Heart left ventricle (tissue), 16 donors: ENCODE results near the gene NFATC2IP. TPM values are rescaled to one million over a fixed set of nuclear protein-coding genes. Genes with fewer than 3 reads are reported as not detected.

Source experiments
- ATAC-seq, 4 donors: fragments of 200-7000 bp; cut with Tn5 transposase; one replicate each; pipeline ENCODE4 v1.9.1; 2020 to 2022; ENCODE audit warnings: moderate library complexity in 4 of 4, mild to moderate bottlenecking in 3 of 4, moderate number of reproducible peaks in 1 of 4
- DNase-seq, 5 donors: peaks; one replicate each; pipeline ENCODE4 v3.0.0-alpha.2; 2020
- H3K27ac ChIP-seq, 12 donors: fragments of 200-600 bp; sonication (generic) in 4 of 12; one replicate each; pipeline versions ENCODE4 v1.5.0 to v1.8.0; 2016 to 2022; ENCODE audit warnings: mild to moderate bottlenecking in 2 of 12
- H3K27me3 ChIP-seq, 9 donors: fragments of 200-600 bp; sonication (generic) in 2 of 9; one replicate each; pipeline versions ENCODE4 v1.5.1 to v1.8.0; 2016 to 2022; ENCODE audit warnings: mild to moderate bottlenecking in 3 of 9
- H3K36me3 ChIP-seq, 9 donors: fragments of 200-600 bp; sonication (generic) in 2 of 9; one replicate each; pipeline versions ENCODE4 v1.5.0 to v1.8.0; 2018 to 2022; ENCODE audit warnings: mild to moderate bottlenecking in 2 of 9
- H3K4me1 ChIP-seq, 12 donors: fragments of 200-600 bp; sonication (generic) in 4 of 12; one replicate each; pipeline versions ENCODE4 v1.5.0 to v1.8.0; 2016 to 2022; ENCODE audit warnings: mild to moderate bottlenecking in 3 of 12
- H3K4me3 ChIP-seq, 12 donors: fragments of 200-600 bp; sonication (generic) in 4 of 12; one replicate each; pipeline versions ENCODE4 v1.5.0 to v1.8.0; 2017 to 2022; ENCODE audit warnings: mild to moderate bottlenecking in 9 of 12, moderate library complexity in 4 of 12
- H3K9me3 ChIP-seq, 12 donors: fragments of 200-600 bp; sonication (generic) in 4 of 12; one replicate each; pipeline versions ENCODE4 v1.5.0 to v1.8.0; 2016 to 2022; ENCODE audit warnings: mild to moderate bottlenecking in 1 of 12
- POLR2A ChIP-seq, 2 donors: fragments of 450-650 bp; IDR thresholded peaks; one replicate each; pipeline ENCODE4 v1.6.1; 2017; ENCODE audit warnings: antibody characterized with exemption in 2 of 2, mild to moderate bottlenecking in 2 of 2, moderate library complexity in 2 of 2
- WGBS, 4 donors: extraction: QIAGEN DNeasy Blood & Tissue Kit in 2 of 4; methylation state at CpG; one replicate each; pipeline versions ENCODE4 v1.1.5 to v1.1.7; 2013 to 2018; 5-methylcytosine and 5-hydroxymethylcytosine counted together
- intact Hi-C, 10 donors: fragments of 100-400 bp; cut with DNase I; formaldehyde crosslinking; loops; one replicate each; pipeline versions ENCODE4 v1.11.1 to v1.14.2; 2022
- polyA plus RNA-seq, 2 donors: library from polyadenylated mRNA; stranded (reverse); fragments of 200-250 nt; gene quantifications; one replicate each; pipeline ENCODE4 v1.2.3, GENCODE V29; 2013
- total RNA-seq, 9 donors: library from RNA; depleted of rRNA in 2 of 9; stranded (reverse); fragments of >200 nt in 2 of 9; fragmentation: NEBNext Ultra II Directional in 3 of 9; extraction: Animal tissue kit (Norgen Biotek cat#: 25700) in 3 of 9; gene quantifications; one replicate each; pipeline versions ENCODE4 v1.1.0 to v1.2.4, GENCODE V29; 2016 to 2023
- TF ChIP-seq, protein P1 (sequence below), 12 donors: fragments of 200-600 bp; sonication (generic) in 4 of 12; IDR thresholded peaks; one replicate each; pipeline versions ENCODE4 v1.5.0 to v1.8.0; 2018 to 2022; ENCODE audit warnings: antibody characterized with exemption in 12 of 12, mild to moderate bottlenecking in 5 of 12
- donor health status: ischemic (EF 13 %, LVEDD 7.1; RV severe dilation, severe dysfunction).
- donor health status: healthy with polysubstance abuse.
- donor health status: DM: no; HTN: yes; CAD: no.
- donor health status: DM: no; HTN: no; CAD: no.
- donor health status: ischemic (EF 25% LVEDD 6.9; RV normal size, moderate dysfunction).
- donor health status: ischemic (EF 25% LVEDD 5.7; RV mildly dilated, moderate dysfunction).
- donor health status: healthy.
- donor health status: DM: yes; HTN: yes; CAD: no.
- donor health status: ischemic (EF 35%, LVEDD 5.7; RV mildly dilated, moderate dysfunction).
- donor health status: nonischemic (EF 11% LVEDD 7.7; RV severe dilation, severe dysfunction).
- donor health status: DM: yes; HTN: yes; CAD: no.
- donor health status: PGD.
- donor health status: ischemic (EF 29% LVEDD 5.4; RV normal size, mild dysfunction).
- donor health status: nonischemic (EF 23%, LVEDD 6.1; RV moderate dilation, normal function).

Gene NFATC2IP
- total and polyA plus RNA-seq, 11 donors, result 11.1 to 25.3 (median 19.5) TPM

DNA sequence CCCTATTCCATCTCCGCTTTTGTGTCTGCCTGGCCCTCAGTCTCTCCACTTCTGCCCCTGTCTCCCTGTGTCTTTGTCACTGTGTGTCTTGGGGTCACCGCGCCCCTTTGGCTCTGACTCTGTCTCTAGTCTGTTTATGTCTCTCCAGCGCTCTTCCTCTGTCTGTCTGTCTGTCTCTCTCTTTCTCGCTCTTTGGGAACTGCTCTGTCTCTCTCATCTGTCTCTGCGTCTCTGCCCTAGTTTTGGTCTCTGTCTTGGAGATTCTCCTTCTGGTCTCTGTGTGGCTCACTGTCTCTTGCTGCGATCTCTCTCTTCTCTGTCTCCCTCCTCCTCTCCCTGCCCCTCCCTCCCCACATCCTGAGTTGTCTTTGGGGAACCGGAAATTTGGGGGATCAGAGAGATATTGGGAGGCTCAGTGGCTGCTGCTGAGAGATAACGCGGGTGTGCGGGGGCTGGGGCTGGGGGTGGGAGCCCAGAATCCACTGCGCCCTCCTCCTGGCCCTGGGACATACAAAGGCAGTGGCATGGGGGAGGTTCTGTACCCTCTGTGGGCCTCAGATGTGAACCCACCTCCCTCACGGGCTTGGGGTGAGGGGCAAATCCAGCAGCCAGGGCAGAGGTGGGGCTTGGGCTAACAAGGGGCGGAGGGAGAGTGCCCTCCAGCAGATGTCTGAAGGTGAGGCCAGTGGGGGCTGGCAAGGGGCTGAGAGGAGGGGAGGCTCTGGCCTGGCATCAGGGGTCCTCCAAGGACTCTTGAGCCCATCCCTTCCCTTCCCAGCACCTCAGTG, 58.5 kb downstream of the NFATC2IP start:
- 59 to 61% (median 60%) methylated on average over 14 of the region's 14 CpGs for WGBS, 4 donors
- no peak overlapping the region for H3K27ac ChIP-seq
- no peak overlapping the region for H3K4me3 ChIP-seq
- ATAC-seq (no peak), DNase-seq (no peak)
- intact Hi-C loops, result no loop called here
- H3K36me3 ChIP-seq, result no peaks in the 10 kb centered on the region
- H3K4me1 ChIP-seq, result peaks cover 0 to 37% (median 0%) of the 10 kb centered on the region in 12 donors
- no peak for TF ChIP-seq POLR2A (IDR thresholded peaks at IDR 0.05)
- TF ChIP-seq, protein P1, sequence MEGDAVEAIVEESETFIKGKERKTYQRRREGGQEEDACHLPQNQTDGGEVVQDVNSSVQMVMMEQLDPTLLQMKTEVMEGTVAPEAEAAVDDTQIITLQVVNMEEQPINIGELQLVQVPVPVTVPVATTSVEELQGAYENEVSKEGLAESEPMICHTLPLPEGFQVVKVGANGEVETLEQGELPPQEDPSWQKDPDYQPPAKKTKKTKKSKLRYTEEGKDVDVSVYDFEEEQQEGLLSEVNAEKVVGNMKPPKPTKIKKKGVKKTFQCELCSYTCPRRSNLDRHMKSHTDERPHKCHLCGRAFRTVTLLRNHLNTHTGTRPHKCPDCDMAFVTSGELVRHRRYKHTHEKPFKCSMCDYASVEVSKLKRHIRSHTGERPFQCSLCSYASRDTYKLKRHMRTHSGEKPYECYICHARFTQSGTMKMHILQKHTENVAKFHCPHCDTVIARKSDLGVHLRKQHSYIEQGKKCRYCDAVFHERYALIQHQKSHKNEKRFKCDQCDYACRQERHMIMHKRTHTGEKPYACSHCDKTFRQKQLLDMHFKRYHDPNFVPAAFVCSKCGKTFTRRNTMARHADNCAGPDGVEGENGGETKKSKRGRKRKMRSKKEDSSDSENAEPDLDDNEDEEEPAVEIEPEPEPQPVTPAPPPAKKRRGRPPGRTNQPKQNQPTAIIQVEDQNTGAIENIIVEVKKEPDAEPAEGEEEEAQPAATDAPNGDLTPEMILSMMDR (IDR thresholded peaks at IDR 0.05), result no peak
- peaks cover 0 to 9% (median 0%) of the 10 kb centered on the region in 9 donors for H3K27me3 ChIP-seq
- no peaks in the 10 kb centered on the region for H3K9me3 ChIP-seq

- DNase-seq (no peak), ATAC-seq (no peak)
- Histone ChIP-seq H3K9me3 (no peaks in the 10 kb centered on the region), H3K27ac (no peak overlapping the region), H3K4me3 (no peak overlapping the region), H3K36me3 (no peaks in the 10 kb centered on the region), H3K27me3 (peaks cover 0 to 9% (median 0%) of the 10 kb centered on the region in 9 donors), H3K4me1 (peaks cover 0 to 37% (median 0%) of the 10 kb centered on the region in 12 donors)
- intact Hi-C loops, result no loop called here
- no peak for TF ChIP-seq POLR2A (IDR thresholded peaks at IDR 0.05)
- TF ChIP-seq, protein P1 (IDR thresholded peaks at IDR 0.05), result no peak
- 78 to 94% (median 89%) methylated on average over 2 of the region's 2 CpGs for WGBS, 4 donors
Measured at GRCh38 chr16:29009838-29010166, 59.1 kb downstream of the NFATC2IP start.

DNA sequence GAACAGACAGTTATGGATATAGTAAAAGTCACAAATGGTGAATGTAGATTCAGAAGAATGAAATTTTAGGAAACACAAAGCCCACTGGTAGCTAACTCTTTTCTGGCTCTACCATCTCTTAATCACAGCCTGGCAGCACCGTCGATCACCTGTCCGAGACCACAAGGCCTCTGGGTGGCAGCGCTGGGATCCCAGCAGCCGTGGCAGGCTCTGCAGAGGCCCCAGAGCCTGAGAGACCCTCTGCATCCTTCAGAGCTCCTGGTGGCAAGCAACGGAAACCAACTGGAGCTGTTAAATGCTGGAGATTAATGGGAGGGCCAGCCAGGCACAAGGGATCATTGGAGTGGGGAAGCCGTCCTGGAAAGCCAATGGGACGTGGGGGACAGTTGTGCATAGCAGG, 60.4 kb downstream of the NFATC2IP start:
- H3K4me3 ChIP-seq, result no peak overlapping the region
- intact Hi-C loops, result no loop called here
- no peak overlapping the region for H3K27ac ChIP-seq
- DNase-seq (no peak), ATAC-seq (no peak)
- H3K4me1 ChIP-seq, result peaks cover 0 to 37% (median 0%) of the 10 kb centered on the region in 12 donors
- TF ChIP-seq POLR2A (IDR thresholded peaks at IDR 0.05), result no peak
- TF ChIP-seq, protein P1 (IDR thresholded peaks at IDR 0.05), result no peak
- H3K9me3 ChIP-seq, result no peaks in the 10 kb centered on the region
- peaks cover 0 to 9% (median 0%) of the 10 kb centered on the region in 9 donors for H3K27me3 ChIP-seq
- no peaks in the 10 kb centered on the region for H3K36me3 ChIP-seq
- 43 to 61% (median 59%) methylated on average over 6 to 8 of the region's 8 CpGs for WGBS, 4 donors

DNA sequence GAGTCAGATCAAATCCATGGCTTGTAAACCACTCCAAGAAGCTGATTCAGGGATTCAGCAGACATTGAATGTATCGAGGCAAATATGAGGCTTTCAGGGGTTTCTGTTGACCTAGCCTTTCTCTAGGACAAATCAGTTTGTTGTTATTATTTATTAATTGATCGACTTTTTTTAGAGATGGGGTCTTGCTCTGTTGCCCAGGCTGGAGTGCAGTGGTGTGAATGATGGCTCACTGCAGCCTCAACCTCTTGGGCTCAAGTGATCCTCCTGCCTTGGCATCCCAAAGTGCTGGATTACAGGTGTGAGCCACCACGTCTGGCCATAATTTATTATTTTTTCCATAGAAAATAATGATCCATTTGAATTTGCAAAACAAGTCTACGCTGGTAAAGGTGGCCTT, 61.1 kb downstream of the NFATC2IP start:
- 82 to 88% (median 87%) methylated on average over 4 of the region's 4 CpGs for WGBS, 4 donors
- Histone ChIP-seq H3K27me3 (peaks cover 0 to 9% (median 0%) of the 10 kb centered on the region in 9 donors), H3K4me1 (peaks cover 0 to 37% (median 0%) of the 10 kb centered on the region in 12 donors), H3K27ac (no peak overlapping the region), H3K4me3 (no peak overlapping the region), H3K36me3 (no peaks in the 10 kb centered on the region), H3K9me3 (no peaks in the 10 kb centered on the region)
- TF ChIP-seq POLR2A (IDR thresholded peaks at IDR 0.05), result no peak
- no peak for ATAC-seq
- DNase-seq, result no peak
- intact Hi-C loops, result no loop called here
